NOMO-1 (cell line): ENCODE measurements around the gene FUT7.
"Not testable (repeated sequence)": the region's sequence is repeated elsewhere in the genome, so short reads cannot be mapped to it uniquely, and the experiment has no call there.

ENCODE experiments used
- DNase-seq, 2 experiments: peaks; one replicate each; lab custom pipeline; 2025; ENCODE audit not compliant: unreplicated experiment in 2 of 2; lab: John Stamatoyannopoulos, UW

The FUT7 gene

DNA sequence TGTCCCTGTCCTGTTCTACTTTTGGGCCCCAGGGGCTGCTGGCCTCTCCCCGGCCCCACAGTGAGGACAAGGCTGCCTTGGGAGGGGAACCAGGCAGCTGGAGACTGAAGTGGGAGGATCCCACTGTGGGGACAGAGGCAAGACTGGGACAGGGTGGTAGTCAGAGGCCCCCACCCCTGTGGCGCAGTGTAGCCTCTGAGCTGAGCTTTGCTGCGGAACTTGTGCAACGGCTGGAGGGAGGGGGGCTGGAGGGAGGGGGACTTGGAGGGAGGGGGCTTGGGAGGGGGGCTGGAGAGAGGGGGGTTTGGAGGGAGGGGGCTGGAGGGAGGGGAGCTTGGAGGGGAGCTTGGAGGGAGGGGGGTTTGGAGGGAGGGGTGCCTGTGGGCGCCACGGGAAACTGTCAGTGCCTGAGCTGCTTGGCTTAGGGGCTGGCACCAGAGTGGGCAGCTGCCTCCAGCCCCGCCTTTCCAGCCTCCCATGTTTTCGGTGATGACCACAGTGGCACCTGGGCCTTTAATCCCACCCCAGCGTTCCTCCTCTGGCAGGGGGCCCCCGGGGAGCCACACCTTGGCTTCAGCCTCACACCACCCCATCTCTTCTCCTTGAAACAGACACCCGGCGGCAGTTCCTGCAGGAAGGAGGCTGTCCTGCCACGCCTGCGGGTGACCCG, 2.3 kb upstream of the FUT7 start:
- peak; percentile 55 to 90 for DNase-seq

DNA sequence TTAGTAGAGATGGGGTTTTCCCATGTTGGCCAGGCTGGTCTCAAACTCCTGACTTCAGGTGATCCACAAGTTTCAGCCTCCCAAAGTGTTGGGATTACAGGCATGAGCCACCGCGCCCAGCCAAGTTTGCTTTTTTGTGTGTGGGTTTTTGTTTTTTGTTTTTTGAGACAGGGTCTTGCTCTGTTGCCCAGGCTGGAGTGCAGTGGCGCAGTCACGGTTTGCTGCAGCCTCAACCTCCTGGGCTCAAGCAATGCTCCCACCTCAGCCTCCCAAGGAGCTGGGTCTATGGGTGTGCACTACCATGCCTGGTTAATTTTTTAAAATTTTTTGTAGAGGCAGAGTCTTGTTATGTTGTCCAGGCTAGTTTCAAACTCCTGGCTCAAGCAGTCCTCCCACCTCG, 1.6 kb upstream of the FUT7 start:
- DNase-seq: not testable (repeated sequence)

- peak; percentile 76 to 80 for DNase-seq
These were observed 970 bp upstream of the FUT7 start for GRCh38 chr9:137032858-137033257.

GRCh38 chr9:137030538-137031527, 1.1 kb downstream of the FUT7 start:
- DNase-seq: peak; percentile 87 to 95

DNA sequence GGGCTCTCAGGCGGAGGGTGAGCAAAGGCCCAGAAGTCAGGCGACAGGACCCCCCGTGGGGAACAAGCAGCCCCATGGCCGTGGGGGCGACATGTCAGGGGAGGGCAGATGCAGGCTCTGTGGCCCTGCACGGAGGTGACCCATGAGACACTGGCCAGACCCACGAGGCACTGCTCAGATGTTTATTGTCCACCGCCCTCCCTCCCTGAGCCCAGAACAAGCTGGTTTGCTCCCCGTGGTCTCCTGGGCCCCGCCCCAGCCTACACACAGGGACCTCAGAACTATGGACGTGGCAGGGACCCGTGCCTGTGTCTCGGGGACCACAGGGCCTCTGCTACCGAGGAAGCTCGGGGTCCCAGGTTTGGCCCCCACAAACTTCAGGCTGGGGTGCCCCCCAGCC, 1.9 kb downstream of the FUT7 start:
- DNase-seq: no peak

GRCh38 chr9:137029058-137029936, 2.6 kb downstream of the FUT7 start:
- peak; percentile 75 to 79 for DNase-seq

- peak; percentile 76 to 83 for DNase-seq
These were observed 3.4 kb downstream of the FUT7 start for GRCh38 chr9:137028263-137029057.

DNA sequence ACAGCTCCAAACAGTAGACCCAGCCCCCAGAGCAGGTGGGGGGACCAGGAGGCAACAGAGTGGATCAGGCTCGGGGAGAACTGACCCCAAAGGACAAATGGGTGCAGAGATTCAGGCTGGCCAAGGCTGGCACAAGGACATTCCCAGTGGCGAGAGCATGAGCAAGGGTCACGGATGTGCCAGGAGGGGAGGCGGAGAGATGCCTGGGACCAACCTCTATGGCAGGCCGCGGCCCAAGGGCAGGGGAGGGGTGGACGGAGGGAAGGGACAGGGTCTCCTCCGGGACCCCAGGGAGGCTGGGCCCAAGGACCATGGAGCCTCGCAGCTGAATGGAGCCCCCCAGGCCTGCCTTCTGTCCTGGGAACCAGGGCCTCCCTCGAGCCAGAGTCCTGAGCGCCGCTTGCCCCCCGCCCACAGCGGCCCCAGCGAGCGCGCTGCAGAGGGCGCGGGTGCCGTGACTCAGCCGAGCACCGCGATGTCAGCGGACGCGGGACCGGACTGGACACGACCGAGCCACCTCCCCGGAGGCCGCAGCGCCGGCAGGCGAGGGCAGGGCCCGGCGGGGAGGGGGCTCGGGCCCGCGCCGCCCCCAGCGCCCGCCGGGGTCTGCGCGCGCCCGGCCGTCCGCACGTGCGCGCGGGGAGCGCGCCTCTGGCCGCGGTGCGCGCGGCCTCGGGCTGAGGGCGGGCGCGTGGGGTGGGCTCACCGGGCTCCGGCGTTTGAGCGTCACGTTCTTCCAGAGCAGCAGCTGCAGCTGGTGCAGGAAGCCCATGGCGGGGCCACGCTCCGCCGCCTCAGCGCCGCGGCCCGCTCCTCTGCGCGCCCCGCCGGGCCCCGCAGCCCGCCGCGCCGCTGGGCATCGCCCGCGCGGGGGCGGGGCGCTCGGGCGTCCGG, 4.3 kb downstream of the FUT7 start, which contains the start of gene ABCA2:
TSS of gene ABCA2 (minus strand) at position 869 of the 894 bp plus-strand sequence. CDS start at position 772, 97 bp downstream.
- DNase-seq: no peak

GRCh38 chr9:137026828-137027227, 5.1 kb downstream of the FUT7 start:
- no peak for DNase-seq

DNA sequence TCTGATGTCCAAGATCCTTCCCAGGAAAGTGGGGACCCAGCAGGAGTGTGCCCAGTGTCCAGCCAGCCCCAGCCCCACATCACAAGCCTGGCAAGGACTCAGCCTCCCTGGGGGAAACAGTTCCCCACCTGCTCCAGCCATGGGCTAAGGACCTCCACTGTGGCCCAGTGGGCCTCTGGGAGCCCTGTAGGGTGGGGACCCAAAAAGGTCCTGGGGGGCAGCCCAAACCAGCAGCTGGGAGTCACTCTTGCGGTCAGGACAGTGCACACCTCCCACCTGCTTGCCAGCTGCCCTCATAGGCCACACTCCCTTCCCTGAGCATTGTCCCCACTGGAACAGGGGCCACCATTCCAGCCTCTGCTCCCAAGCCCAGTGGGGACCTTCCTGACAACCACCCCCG, 5.5 kb downstream of the FUT7 start:
- DNase-seq: no peak

DNA sequence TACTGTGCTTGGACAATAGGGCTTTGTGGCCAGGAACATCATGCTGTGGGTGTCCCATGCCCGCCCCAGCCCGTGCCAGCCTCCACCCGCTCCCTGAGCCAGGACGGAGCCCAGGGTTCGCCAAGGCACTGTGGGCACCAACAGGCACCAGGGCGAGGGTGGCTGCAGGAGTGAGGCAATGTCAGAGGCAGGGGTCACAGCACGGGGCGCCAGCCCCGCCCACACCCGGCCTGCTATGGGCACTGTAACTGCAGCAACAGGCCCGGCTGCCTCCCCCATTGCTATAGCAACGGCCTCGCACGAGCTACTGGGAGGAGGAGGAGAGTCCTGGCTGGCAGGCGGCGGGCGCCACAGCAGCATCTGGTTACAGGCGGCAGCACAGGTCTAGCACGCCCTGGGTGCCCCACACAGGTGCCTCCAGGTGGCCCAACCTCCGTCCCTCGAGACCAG, 6.3 kb downstream of the FUT7 start:
- DNase-seq: no peak

DNA sequence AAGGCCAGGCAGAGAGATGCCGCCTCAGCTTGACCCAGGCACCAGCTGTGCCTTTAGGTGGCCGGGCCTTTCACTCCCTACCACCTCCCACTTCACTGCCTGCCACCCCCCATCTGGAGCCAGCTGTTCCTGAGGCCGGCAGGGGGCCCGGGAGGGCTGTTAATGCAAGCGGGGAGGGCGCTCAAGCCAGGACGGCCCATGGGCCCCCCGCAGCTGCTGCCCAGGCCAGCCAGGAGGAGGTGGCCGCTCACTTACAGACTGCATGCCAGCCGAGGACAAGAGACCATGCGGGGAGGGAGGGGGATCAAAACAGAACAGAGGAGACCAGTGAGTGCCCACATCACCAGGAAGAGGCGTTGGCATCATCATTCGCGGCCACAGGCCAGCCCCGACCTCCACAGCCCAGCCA, 8.3 kb downstream of the FUT7 start:
- no peak for DNase-seq

DNA sequence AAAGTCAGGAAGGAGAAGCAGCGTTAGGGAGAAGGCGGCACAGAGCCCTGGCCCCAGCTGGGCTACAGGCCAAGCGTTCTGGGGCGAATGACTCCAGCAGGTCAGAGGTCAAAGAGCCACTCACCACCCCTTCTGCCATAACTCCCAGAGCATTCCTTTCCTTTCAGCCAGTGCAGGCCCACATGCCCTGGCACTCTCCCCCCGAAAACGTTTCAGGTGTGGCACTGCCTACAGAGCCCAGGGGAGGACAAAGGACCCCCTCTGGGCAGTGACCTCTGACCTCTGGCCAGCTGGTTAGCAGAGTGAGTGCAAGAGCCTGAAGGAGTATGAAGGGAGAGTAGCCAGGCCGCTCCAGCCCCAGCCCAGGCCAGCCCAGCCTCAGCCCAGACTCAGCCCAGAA, 8.7 kb downstream of the FUT7 start:
- no peak for DNase-seq

- DNase-seq: no peak
These were observed 9.3 kb downstream of the FUT7 start for GRCh38 chr9:137022662-137023008.

GRCh38 chr9:137021979-137022661, 9.8 kb downstream of the FUT7 start:
- DNase-seq: peak; percentile 71 to 72

GRCh38 chr9:137021568-137021978, 10.3 kb downstream of the FUT7 start:
- no peak for DNase-seq

DNA sequence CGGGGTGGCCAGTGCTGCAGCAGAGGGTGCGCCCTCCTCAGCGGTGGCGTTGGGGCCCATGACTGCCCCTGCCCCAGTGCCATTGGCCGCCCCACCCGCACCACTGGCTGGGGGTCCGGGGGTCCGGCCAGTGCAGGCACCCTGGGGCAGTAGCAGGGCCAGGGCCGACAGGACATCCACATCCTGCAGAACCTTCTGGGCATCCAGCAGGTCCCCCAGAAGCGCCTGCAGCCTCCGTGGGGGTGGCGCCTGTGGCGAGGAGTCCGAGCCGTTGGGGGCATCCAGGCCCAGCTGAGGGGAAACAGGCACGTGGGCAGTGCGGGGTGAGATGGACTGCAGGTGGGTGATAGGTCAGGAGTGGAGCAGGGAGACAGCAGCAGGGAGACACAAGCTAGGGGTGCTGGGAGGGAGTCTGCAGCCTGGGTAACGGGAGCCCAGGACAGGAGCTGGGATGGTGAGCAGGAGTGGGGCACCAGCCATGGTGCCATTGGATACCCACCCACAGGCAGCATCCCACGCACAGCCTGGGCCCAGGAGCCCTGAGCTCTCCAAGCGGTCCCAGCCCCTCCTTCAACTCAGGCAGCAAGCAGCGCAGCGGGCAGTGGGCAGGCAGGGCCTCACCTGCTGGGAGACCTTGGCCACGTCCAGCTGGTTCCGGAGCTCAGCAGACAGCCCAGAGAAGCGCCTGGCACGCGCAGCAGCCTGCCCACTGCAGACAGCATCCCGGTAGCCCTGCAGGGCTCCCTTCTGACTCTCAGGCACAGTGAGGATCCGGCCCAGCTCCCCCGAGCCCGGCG, 10.9 kb downstream of the FUT7 start:
- DNase-seq: no peak
